ENCODE results near the gene LYSMD1.

LYSMD1 gene

DNA sequence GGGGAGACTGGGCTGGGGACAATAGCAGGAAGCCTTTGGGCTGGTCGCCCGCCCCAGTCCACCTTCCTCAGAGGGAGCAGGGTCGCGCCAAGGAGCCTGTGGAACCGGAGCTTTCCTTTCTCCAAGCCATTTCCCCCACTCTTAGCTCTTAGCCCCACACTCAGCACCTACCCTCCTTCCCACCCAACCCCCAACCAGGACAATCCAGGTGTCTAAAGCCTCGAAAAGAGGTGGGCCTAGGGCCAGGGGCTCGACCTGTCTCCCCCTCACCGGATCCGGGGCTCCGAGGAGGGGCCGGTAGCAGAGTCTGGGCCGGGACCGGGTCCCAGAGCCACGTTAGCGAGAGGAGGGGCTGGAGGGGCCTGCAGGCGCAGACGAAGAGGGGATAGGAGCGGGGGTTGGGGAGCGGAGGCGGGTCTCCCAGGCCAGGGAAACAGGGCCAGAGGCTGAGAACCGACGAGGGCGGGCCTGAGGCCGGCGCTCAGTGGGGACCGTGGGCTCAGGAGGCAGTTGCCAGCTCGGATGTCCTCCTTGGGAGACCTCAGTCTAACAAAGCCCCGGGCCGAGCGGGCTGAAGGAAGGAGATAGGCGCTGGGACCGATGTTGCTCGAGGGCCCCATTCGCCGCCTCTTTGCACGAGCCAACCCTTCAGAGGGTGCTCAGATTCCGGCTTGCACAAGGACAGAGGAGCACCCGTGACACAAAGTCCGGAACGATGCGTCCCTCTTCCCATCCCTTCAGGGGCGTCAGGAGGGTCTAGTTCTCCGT lies 20.2 kb downstream of the LYSMD1 start:
- TF ChIP-seq, protein P1, sequence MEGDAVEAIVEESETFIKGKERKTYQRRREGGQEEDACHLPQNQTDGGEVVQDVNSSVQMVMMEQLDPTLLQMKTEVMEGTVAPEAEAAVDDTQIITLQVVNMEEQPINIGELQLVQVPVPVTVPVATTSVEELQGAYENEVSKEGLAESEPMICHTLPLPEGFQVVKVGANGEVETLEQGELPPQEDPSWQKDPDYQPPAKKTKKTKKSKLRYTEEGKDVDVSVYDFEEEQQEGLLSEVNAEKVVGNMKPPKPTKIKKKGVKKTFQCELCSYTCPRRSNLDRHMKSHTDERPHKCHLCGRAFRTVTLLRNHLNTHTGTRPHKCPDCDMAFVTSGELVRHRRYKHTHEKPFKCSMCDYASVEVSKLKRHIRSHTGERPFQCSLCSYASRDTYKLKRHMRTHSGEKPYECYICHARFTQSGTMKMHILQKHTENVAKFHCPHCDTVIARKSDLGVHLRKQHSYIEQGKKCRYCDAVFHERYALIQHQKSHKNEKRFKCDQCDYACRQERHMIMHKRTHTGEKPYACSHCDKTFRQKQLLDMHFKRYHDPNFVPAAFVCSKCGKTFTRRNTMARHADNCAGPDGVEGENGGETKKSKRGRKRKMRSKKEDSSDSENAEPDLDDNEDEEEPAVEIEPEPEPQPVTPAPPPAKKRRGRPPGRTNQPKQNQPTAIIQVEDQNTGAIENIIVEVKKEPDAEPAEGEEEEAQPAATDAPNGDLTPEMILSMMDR (IDR thresholded peaks at IDR 0.05; ENCODE audit: insufficient read depth, missing control alignments), result no peak

DNA sequence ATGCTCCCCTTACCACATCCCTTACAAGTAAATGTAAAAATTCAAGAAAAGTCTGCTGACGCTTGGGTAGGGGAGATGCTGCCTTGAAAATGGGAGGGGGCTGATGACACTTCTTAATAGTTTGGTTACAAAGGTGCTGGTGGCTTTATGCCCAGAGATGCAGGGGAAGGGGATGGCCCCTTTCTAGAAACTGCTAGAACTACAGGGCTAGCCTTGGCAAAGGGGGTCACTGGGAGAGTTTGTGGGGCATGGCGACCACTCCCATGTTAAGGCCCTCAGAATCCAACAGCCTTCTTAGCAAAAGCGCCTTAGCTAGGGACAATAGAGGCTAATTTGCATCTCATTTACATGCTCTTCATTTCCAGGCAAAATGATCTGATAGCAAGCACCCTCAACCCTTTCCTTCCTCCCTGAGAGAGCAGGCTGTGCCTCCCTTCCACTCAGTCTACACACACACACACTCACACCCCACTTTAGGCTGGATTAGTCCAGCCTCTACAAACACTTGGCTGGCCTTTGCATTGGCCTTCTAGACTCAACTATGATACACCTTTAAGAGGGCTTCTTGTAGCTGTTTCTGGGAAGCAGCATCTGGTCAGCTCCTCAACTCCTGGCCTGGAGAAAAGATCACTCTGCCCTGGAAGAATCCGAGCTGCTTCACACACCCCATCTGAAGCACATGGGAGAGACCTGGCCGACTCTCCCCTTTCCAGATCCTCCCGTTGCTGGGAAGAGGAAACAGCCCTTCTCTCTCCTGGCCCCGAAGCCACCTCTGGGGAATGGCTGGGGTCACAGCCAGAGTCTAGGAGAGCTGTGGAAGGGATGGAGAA lies 21.0 kb downstream of the LYSMD1 start:
- DNase-seq (ENCODE audit: insufficient read length, low spot score) (no peak), FAIRE-seq (no peak)
- TF ChIP-seq, protein P1 (IDR thresholded peaks at IDR 0.05; ENCODE audit: insufficient read depth, missing control alignments), result no peak

More for the DNA sequence above, 20.2 kb downstream of the LYSMD1 start:
- FAIRE-seq, result no peak
- DNase-seq (ENCODE audit: insufficient read length, low spot score), result no peak

DNA sequence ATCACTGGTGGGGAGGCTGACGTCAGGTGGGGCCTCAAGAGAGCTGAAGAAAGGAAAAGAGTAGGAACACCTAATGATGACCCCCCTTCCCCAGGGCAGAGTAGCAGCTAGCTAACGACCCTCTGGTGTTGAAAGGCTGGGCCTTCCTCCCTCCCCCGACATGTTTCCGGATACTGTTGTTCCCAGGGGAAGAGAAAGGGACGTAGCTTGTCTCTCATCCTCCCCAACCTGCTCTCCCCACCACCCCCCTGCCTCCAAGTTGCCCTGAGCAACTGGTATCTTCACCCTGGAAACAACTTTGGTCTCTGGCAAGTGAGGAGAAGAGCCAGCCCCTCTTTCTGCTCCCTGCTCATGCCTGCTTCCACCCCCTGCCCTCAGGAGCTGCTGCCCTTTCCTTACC lies 21.7 kb downstream of the LYSMD1 start:
- TF ChIP-seq, protein P1 (IDR thresholded peaks at IDR 0.05; ENCODE audit: insufficient read depth, missing control alignments), result no peak
- FAIRE-seq (no peak), DNase-seq (ENCODE audit: insufficient read length, low spot score) (no peak)

DNA sequence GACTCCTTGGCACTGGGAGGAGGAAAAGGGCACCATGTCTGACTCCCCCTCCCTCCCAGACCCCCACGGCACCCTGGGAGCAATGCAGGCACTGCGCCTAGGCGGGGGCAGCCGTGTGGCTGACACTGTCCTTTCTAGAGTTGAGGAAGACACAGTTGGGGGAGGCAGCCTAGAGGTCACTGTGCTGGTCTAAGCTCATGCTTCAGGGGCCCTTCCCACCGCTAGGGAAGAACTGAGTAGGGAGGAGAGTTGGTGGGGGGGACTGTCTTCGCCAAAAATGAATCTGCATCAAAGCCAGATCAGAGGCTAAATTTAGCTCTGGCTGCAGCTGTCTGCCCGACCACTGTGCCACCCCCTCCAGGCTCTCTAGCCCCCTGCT lies 22.7 kb downstream of the LYSMD1 start:
- DNase-seq (ENCODE audit: insufficient read length, low spot score) (no peak), FAIRE-seq (no peak)
- TF ChIP-seq, protein P1 (IDR thresholded peaks at IDR 0.05; ENCODE audit: insufficient read depth, missing control alignments), result no peak

DNA sequence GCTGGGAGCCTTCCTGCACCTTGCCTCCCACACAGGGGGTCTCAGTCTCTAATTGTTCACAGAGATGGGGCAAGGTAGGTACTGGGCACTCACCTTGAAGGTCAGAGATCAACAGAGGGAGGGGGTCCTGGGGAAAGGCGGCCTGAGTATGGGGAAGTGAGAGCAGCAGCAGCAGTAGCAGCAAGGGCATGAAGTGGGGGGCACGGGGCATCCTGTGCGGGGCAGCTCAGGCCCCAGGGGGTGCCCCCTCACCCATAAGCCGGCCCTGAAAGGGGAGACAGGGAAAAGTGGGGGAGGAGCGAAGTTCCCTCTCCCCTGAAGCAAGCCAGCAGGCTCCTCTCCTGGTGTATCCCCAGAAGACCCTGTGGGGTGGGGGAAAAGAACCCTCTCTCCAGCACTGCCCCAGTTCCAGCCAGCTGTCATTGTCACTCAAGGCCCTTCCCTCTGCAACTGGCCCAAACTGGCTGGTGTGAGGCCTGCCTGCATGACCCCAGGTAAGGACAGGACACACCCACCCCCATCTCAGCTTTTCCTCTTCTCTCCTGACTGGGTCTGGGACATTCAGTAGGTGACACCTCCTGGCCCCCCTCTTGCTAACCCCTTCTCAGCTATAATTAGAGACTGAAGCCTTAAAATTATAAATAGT lies 23.2 kb downstream of the LYSMD1 start:
- DNase-seq (ENCODE audit: insufficient read length, low spot score) (no peak), FAIRE-seq (no peak)
- TF ChIP-seq, protein P1 (IDR thresholded peaks at IDR 0.05; ENCODE audit: insufficient read depth, missing control alignments), result no peak

DNA sequence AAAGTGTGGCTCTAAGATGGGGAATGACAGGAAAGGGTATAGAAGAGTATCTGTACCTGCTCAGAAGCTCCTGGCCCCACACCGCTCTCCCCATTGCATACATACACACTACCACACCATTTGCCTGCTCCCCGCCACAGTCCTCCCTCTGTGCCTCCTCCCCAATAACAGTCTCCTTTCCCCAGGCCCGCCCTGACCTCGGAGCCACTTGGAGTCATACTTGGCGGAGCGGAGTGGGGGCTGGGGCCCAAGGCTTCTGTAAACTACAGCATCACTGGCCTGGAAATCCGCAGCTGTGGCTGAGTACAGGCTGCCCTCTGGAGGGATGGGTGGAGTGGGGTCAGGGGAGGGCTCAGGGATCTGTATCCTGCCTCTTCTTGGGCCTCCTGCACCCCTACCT lies 27.9 kb downstream of the LYSMD1 start:
- FAIRE-seq (no peak), DNase-seq (ENCODE audit: insufficient read length, low spot score) (no peak)
- TF ChIP-seq, protein P1 (IDR thresholded peaks at IDR 0.05; ENCODE audit: insufficient read depth, missing control alignments), result no peak

Measured in D721Med (cell line).